Chondrocyte (in vitro differentiated cells): ENCODE results near the gene EIF3K. TPM values are rescaled to one million over a fixed set of nuclear protein-coding genes. Genes with fewer than 3 reads are reported as not detected.

ENCODE experiments used
- DNase-seq: peaks from one replicate; pipeline ENCODE4 v3.0.0; 2021; ENCODE audit warnings: mixed read lengths, low spot score
- H3K27ac Mint-ChIP-seq: one replicate; pipeline ENCODE4 v1.8.0; 2021; ENCODE audit warnings: mild to moderate bottlenecking, moderate library complexity, mixed read lengths; ENCODE audit not compliant: unreplicated experiment
- H3K27me3 Mint-ChIP-seq: 2 replicates; pipeline ENCODE4 v1.8.0; 2021; ENCODE audit warnings: low read depth, mixed read lengths
- H3K36me3 Mint-ChIP-seq: 2 replicates; pipeline ENCODE4 v1.8.0; 2021; ENCODE audit warnings: low read depth, mixed read lengths
- H3K4me1 Mint-ChIP-seq: 2 replicates; pipeline ENCODE4 v1.8.0; 2021; ENCODE audit warnings: low read depth, mild to moderate bottlenecking, mixed read lengths
- H3K4me3 Mint-ChIP-seq: one replicate; pipeline ENCODE4 v1.8.0; 2021; ENCODE audit warnings: mild to moderate bottlenecking, moderate library complexity, mixed read lengths; ENCODE audit not compliant: unreplicated experiment
- H3K9me3 Mint-ChIP-seq: 2 replicates; pipeline ENCODE4 v1.8.0; 2021; ENCODE audit warnings: low read depth, mixed read lengths
- total RNA-seq: library from RNA; stranded (reverse); gene quantifications from 3 replicates; pipeline ENCODE4 v1.2.1, GENCODE V29; 2021
- TF ChIP-seq, protein P1 (sequence below): fragments of 200-600 bp; sonication (generic); IDR thresholded peaks from 2 replicates; pipeline ENCODE4 v1.5.0; 2021; ENCODE audit warnings: antibody characterized with exemption, mild to moderate bottlenecking, moderate library complexity

Gene EIF3K
- total RNA-seq, 1 donor from 2014 or later, result 185 TPM

DNA sequence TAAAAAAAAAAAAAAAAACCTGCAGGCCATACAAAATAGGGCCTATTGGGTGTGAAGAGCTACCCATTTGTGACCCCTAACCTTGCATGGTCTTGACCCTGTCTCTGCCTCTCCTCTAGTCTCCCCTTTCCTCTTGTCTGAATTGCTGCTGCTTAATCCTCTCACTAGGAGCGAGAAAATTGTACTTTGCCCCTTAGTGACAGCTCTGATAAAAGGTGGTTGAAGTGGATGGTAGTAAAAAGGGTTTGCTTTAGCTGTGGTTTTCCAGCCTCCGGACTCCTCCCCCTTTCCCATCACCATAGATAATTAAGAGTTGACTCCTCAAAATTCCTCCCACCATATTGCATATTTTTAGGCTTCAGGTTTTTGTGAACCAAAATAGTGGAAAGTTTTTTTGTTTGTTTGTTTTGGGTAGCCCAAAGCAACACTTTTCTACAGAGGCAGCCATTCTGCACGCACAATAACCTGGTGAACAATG is 52.0 kb downstream of the EIF3K start:
- TF ChIP-seq, protein P1, sequence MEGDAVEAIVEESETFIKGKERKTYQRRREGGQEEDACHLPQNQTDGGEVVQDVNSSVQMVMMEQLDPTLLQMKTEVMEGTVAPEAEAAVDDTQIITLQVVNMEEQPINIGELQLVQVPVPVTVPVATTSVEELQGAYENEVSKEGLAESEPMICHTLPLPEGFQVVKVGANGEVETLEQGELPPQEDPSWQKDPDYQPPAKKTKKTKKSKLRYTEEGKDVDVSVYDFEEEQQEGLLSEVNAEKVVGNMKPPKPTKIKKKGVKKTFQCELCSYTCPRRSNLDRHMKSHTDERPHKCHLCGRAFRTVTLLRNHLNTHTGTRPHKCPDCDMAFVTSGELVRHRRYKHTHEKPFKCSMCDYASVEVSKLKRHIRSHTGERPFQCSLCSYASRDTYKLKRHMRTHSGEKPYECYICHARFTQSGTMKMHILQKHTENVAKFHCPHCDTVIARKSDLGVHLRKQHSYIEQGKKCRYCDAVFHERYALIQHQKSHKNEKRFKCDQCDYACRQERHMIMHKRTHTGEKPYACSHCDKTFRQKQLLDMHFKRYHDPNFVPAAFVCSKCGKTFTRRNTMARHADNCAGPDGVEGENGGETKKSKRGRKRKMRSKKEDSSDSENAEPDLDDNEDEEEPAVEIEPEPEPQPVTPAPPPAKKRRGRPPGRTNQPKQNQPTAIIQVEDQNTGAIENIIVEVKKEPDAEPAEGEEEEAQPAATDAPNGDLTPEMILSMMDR, result no peak
- H3K36me3 Mint-ChIP-seq, result peaks cover 3% of the 10 kb centered on the region
- peaks cover 86% of the 10 kb centered on the region for H3K4me1 Mint-ChIP-seq
- no peaks in the 10 kb centered on the region for H3K9me3 Mint-ChIP-seq
- H3K4me3 Mint-ChIP-seq, result no peak overlapping the region
- DNase-seq, result no peak
- H3K27me3 Mint-ChIP-seq, result no peaks in the 10 kb centered on the region
- peak overlapping the region; percentile 83 for H3K27ac Mint-ChIP-seq

DNA sequence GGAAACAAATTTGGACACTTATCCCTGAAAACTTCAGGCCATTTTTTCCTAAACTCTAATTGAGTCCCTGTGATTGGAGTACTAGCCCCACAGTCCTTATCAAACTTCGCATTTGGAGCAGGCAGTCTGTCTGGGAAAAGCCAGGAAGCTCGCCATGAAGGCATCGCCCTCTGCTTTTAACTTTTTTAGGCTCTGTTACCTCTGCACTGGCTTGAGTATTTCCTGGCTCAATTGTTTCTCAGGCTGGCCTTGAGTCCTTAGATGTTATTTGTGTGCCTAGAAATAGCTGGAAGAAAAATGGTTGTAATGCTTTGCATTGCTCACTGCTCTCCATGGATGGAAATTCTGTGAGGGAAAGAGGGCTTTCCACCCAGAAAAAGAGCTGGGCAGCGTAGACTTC is 52.7 kb downstream of the EIF3K start:
- Mint-ChIP-seq H3K4me1 (peaks cover 86% of the 10 kb centered on the region), H3K36me3 (peaks cover 3% of the 10 kb centered on the region), H3K27ac (peak overlapping the region; percentile 83), H3K9me3 (no peaks in the 10 kb centered on the region), H3K27me3 (no peaks in the 10 kb centered on the region), H3K4me3 (no peak overlapping the region)
- no peak for DNase-seq
- TF ChIP-seq, protein P1, result no peak

DNA sequence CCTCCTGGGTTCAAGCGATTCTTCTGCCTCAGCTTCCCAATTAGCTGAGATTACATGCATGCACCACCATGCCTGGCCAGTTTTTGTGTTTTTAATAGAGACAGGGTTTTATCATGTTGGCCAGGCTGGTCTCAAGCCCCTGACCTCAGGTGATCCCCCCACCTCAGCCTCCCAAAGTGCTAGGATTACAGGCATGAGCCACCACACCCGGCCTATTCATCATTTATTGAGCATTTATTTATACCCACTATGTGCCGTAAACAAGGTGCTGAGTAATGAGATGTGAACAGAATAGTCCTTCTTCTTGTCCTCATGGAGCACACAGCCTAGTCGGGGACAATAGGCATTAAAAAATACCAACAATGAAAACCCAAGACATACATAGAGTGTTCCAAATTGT is 54.0 kb downstream of the EIF3K start:
- Mint-ChIP-seq H3K9me3 (no peaks in the 10 kb centered on the region), H3K36me3 (peaks cover 3% of the 10 kb centered on the region), H3K27me3 (no peaks in the 10 kb centered on the region), H3K27ac (no peak overlapping the region), H3K4me3 (no peak overlapping the region), H3K4me1 (peaks cover 86% of the 10 kb centered on the region)
- TF ChIP-seq, protein P1, result no peak
- DNase-seq, result no peak

DNA sequence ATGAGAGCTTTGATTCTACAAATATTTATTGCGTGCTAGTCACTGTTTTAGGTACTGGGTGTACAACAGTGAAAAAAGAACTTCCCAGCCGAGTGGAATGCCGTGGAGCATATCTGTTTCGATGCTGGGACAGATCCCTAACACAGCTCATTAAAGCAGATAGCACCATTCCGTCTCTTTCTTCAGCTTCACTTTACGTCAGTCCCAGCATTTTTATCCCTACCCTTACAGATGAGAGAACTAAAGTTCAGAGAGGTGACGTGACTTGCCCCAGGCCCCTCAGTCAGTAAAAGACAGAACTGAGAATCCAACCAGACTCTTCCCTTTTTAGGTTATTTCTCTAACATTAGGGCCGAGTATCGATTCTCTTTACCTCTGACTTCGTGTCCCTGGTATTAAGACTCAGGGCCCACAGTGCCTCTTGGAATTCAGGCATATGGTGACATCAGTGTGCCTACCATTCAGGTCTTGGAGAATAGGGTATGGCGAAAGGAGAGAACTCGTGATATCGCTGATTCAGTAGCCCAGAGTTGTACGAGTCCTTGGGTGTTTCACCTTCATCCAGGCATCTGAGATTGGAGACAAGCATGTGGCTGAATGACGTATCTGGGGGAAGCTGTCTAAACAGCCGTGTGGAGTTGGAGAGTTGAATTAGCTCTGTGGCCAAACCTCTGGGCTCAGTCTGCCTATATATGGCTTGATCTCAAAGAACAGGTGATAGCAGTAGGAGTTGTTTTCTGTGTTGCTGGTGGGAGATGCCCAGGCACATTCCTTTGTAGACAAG is 55.6 kb downstream of the EIF3K start:
- Mint-ChIP-seq H3K9me3 (no peaks in the 10 kb centered on the region), H3K27ac (peak overlapping the region; percentile 87), H3K4me1 (peaks cover 84% of the 10 kb centered on the region), H3K36me3 (peaks cover 8% of the 10 kb centered on the region), H3K27me3 (no peaks in the 10 kb centered on the region), H3K4me3 (no peak overlapping the region)
- TF ChIP-seq, protein P1, result no peak
- no peak for DNase-seq

DNA sequence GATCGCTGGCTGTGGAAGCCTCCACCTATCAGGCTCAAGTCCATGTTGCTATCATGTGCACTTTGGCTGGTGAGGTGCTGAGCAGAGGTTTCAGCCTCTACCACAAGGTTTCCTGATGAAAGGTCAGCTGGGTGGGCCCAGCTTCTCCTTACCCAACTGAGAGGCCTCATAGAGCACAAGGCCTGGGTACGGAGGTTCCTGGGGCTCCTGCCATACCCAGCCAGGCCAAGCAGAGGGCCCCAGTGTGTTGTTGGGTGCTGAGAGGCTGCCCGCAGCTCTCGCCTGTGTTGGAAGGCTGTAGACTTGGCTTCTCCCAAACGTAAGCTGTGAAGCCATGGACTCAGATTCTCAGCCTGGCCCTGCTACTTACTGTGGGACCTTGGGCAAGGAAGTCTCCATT is 56.6 kb downstream of the EIF3K start:
- Mint-ChIP-seq H3K36me3 (peaks cover 11% of the 10 kb centered on the region), H3K27me3 (no peaks in the 10 kb centered on the region), H3K9me3 (no peaks in the 10 kb centered on the region), H3K4me3 (no peak overlapping the region), H3K4me1 (peaks cover 84% of the 10 kb centered on the region), H3K27ac (peak overlapping the region; percentile 87)
- DNase-seq, result no peak
- TF ChIP-seq, protein P1, result no peak
